ENCODE data around the gene TXN. TPM values are rescaled to one million over a fixed set of nuclear protein-coding genes. Genes with fewer than 3 reads are reported as not detected.

Gene TXN
- total and polyA plus RNA-seq, 2 of the 8 experiments (the other 6 are each of a cell fraction or from before 2014, with no cell fraction given), result 297 to 419 TPM

DNA sequence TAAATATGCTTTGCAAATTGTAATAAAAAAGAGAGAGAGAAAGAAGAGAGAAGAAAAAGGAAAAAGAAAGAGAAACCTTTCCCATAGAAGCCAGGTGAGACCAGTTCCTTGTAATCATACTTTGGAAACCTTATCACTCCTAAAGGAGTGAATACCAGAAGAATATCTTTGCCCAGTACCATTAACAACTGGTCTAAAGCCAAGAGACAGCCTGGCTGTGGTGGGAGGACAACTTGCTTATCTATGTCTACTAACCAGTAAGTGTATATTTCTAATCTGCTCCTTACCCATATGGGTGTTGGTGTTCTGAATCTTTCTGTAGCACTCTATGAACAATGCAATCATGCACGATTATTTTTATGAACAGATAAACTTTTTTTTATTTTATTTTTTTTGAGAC, 10.5 kb upstream of the TXN start (continued):
- no peak for TF ChIP-seq RBBP5 (IDR thresholded peaks at IDR 0.05; ENCODE audit: borderline replicate concordance, low read depth, low read length)

Measured in H1 (cell line).